C4-2B (cell line): ENCODE results near the gene PRUNE2.
A peak's percentile ranks its signal among the peaks of the same experiment; 100 is the strongest.

Source experiments
- H3K27ac ChIP-seq: fragments of 450-650 bp; 2 replicates; pipeline ENCODE4 v1.5.1; 2017
- CTCF ChIP-seq: fragments of 450-650 bp; conservative IDR thresholded peaks from 2 replicates; pipeline ENCODE4 v1.5.1; 2017; ENCODE audit warnings: mild to moderate bottlenecking
- ZFX ChIP-seq: fragments of 450-650 bp; IDR thresholded peaks from 2 replicates; pipeline ENCODE4 v1.6.1; 2017

The PRUNE2 gene

GRCh38 chr9:76583256-76583655, 322.7 kb downstream of the PRUNE2 start:
- 0 out of 2 replicates have a peak overlapping the region, but pooled peaks have one; percentile 2 for H3K27ac ChIP-seq
- TF ChIP-seq ZFX (no peak), CTCF (no peak)

GRCh38 chr9:76581731-76582130, 324.2 kb downstream of the PRUNE2 start:
- TF ChIP-seq ZFX (no peak), CTCF (no peak)
- H3K27ac ChIP-seq = 0 out of 2 replicates have a peak overlapping the region, but pooled peaks have one; percentile 1

GRCh38 chr9:76580820-76581219, 325.1 kb downstream of the PRUNE2 start:
- H3K27ac ChIP-seq = no peak overlapping the region
- TF ChIP-seq CTCF (no peak), ZFX (no peak)

- H3K27ac ChIP-seq = no peak overlapping the region
- TF ChIP-seq ZFX = no peak
- TF ChIP-seq CTCF = no peak
Measured at GRCh38 chr9:76580188-76580587, 325.7 kb downstream of the PRUNE2 start.

- TF ChIP-seq ZFX (no peak), CTCF (no peak)
- H3K27ac ChIP-seq = no peak overlapping the region
Measured at GRCh38 chr9:76576344-76576743, 329.6 kb downstream of the PRUNE2 start.

- H3K27ac ChIP-seq = no peak overlapping the region
- TF ChIP-seq CTCF = no peak
- TF ChIP-seq ZFX = no peak
Measured at GRCh38 chr9:76575761-76576160, 330.2 kb downstream of the PRUNE2 start.

- TF ChIP-seq ZFX (no peak), CTCF (no peak)
- H3K27ac ChIP-seq = no peak overlapping the region
Measured at GRCh38 chr9:76573905-76574760, 331.8 kb downstream of the PRUNE2 start.
